Adipose tissue (tissue), 3 donors: ENCODE results near the gene ELOVL1. TPM values are rescaled to one million over a fixed set of nuclear protein-coding genes. Genes with fewer than 3 reads are reported as not detected.

Source experiments
- H3K27ac ChIP-seq: one replicate; pipeline ENCODE4 v1.5.1; 2013; ENCODE audit warnings: low read depth, low read length
- WGBS, 3 donors: extraction: QIAGEN DNeasy Blood & Tissue Kit; methylation state at CpG; one replicate each; pipeline ENCODE4 v1.1.7; 2013; 5-methylcytosine and 5-hydroxymethylcytosine counted together
- polyA plus RNA-seq, 3 donors: library from polyadenylated mRNA; stranded (reverse); fragments of 200-250 nt; gene quantifications; one replicate each; pipeline ENCODE4 v1.2.3, GENCODE V29; 2013
- donor health status: healthy with polysubstance abuse.
- donor health status: Bipolar disorder and iron deficiency.
- donor health status: healthy.

ELOVL1 gene
- polyA plus RNA-seq, 3 donors, result 53.1 to 132 (median 61.7) TPM

DNA sequence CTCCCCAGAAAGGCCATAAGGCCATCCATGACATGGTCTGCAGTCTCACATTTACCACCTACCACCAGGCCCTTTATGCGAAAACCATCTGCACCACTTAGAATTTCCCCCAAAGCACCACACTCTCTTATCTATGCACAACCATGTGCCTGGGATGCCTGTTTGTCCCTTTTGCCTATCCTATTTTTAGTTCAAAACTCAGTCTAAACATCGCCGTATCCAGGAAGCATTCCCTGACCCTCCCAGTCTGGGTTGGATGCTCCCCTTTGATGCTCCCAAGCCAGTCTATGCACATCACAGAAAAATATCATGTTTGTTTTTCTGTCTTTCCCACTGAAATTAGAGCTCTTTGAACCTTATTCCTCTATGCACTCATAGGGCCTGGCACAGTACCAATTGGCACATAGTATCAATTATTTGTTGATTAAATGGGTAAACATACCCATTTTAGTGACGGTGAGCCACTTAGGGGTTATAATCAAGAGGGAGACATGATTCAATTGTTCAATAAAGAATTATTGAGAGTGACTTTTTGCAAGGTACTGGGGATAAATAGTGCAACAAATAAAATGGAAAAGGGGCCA is 23.5 kb downstream of the ELOVL1 start:
- WGBS, 3 donors, result 65 to 79% (median 67%) methylated on average over 4 of the region's 4 CpGs
- H3K27ac ChIP-seq, result no peak overlapping the region

DNA sequence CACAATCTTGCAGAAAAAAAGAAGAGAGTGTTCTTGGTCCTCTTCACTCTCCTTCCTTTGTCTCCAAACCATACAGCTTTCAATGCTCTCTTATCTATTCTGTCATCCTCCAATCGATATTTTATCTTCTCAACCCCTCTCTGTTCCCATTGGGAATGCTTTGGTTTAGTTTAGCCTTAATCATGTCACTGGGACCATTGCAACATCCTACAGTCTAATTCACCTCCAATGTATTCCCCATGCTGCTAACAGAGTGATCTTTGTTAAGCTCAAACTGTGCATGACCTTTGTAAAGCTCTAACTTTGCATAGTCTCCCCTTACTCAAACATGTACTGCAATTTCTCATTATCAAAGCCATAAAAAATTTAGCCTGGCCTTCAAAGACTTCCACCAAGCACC is 27.3 kb downstream of the ELOVL1 start:
- H3K27ac ChIP-seq, result no peak overlapping the region
- 33 to 78% (median 72%) methylated on average over 1 of the region's 1 CpG for WGBS, 3 donors

- no peak overlapping the region for H3K27ac ChIP-seq
- 90 to 93% (median 92%) methylated on average over 6 of the region's 6 CpGs for WGBS, 3 donors
These were observed 28.1 kb downstream of the ELOVL1 start for GRCh38 chr1:43339584-43340232.

- WGBS, 3 donors, result 50 to 95% (median 72%) methylated on average over 5 of the region's 5 CpGs
- no peak overlapping the region for H3K27ac ChIP-seq
These were observed 29.8 kb downstream of the ELOVL1 start for GRCh38 chr1:43338001-43338400.

GRCh38 chr1:43337588-43337987 is 30.2 kb downstream of the ELOVL1 start, which contains the start of gene MPL:
TSS of gene MPL (plus strand) at chr1:43337818. CDS start at chr1:43337849, 31 bp downstream.
- WGBS, 3 donors, result 49 to 87% (median 49%) methylated on average over 3 of the region's 3 CpGs
- H3K27ac ChIP-seq, result no peak within 1 kb of the TSS

DNA sequence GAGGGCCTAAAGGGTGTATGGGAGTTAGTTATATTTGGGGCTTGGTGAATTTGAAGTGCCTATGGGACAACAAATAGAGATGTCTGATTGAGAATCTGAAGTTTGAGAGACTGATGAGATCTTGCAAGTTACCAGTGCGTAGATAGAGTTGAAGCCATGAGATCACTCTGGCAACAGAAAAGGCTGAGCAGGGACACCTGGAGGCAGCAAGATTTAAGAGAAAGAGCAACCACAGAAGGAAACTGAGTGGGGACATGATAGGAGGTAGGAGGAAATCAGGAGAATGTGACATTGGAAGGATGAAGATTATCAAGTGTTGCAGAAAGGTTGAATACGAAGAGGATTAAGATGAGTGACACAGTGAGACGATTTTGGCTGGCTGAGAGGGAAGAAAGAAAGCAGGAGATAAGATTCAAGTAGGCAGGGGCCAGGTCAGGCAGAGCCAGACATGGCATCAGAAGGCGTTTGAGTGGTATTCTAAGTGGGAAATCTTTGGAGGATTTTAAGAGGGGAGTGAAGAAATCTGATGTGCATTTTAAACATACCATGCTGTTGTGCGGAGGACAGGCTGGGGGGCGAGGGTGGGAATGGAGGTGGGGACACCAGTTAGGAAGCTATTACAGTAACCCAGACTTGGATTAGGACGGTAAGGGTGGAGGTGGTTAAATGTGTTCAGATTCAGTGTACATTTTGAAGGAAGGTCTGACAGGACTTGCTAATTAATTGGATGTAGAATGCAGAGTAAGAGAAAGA is 33.2 kb downstream of the ELOVL1 start:
- no peak overlapping the region for H3K27ac ChIP-seq
- WGBS, 3 donors, result 73 to 77% (median 75%) methylated on average over 7 of the region's 7 CpGs

GRCh38 chr1:43331688-43332087 is 36.1 kb downstream of the ELOVL1 start:
- WGBS, 3 donors, result 89 to 97% (median 93%) methylated on average over 5 of the region's 5 CpGs
- H3K27ac ChIP-seq, result no peak overlapping the region

GRCh38 chr1:43329995-43330751 is 37.6 kb downstream of the ELOVL1 start:
- 10 to 76% (median 16%) methylated on average over 6 of the region's 6 CpGs for WGBS, 3 donors
- H3K27ac ChIP-seq, result no peak overlapping the region

DNA sequence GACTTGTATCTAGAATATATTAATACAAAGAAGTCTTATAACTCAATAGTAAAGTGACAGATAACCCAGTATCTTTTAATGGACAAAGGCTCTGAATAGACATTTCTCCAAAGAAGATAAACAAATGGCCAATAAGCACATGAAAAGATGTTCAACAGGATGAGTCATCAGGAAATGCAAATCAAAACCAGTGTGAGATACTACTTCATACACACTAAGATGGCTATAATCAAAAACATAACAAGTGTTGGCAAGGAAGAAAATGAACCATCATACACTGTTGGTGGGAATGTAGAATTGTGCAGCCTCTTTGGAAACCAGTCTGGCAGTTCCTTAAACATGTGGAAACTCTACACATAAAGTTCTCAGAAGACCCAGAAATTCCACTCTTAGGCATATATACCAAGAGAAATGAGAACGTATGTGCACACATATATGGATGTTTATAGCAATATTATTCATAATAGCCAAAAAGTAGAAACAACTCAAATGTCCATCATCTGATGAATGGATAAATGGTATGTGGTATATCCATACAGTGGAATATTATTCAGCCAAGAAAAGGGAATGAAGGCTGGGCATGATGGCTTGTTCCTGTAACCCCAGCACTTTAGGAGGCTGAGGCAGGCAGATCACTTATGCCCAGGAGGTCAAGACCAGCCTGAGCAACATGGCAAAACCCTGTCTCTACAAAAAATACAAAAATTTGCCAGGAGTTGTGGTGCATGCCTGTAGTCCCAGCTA is 40.1 kb downstream of the ELOVL1 start:
- 94 to 97% (median 96%) methylated on average over 1 of the region's 1 CpG for WGBS, 3 donors

GRCh38 chr1:43325381-43325780 is 42.4 kb downstream of the ELOVL1 start:
- no peak overlapping the region for H3K27ac ChIP-seq

More for the DNA sequence above, 40.1 kb downstream of the ELOVL1 start:
- H3K27ac ChIP-seq, result no peak overlapping the region

GRCh38 chr1:43324810-43325209 is 43.0 kb downstream of the ELOVL1 start:
- WGBS, 3 donors, result 91 to 97% (median 94%) methylated on average over 1 of the region's 1 CpG

DNA sequence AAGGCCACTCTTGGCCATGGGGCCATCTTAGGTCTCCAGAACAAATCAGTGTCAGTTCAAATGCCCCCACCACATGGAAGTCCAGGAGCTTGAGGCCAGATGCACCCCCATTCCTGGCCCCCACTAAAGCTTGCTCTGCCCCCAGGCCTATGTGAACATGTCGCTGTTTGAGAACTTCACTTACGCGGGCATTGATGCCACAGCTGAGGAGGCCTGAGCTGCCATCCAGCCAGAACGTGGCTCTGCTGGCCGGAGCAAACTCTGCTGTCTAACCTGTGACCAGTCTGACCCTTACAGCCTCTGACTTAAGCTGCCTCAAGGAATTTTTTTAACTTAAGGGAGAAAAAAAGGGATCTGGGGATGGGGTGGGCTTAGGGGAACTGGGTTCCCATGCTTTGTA is 45.3 kb downstream of the ELOVL1 start:
- 88 to 99% (median 92%) methylated on average over 5 of the region's 5 CpGs for WGBS, 3 donors
- H3K27ac ChIP-seq, result no peak overlapping the region

More at GRCh38 chr1:43324810-43325209, 43.0 kb downstream of the ELOVL1 start:
- no peak overlapping the region for H3K27ac ChIP-seq

DNA sequence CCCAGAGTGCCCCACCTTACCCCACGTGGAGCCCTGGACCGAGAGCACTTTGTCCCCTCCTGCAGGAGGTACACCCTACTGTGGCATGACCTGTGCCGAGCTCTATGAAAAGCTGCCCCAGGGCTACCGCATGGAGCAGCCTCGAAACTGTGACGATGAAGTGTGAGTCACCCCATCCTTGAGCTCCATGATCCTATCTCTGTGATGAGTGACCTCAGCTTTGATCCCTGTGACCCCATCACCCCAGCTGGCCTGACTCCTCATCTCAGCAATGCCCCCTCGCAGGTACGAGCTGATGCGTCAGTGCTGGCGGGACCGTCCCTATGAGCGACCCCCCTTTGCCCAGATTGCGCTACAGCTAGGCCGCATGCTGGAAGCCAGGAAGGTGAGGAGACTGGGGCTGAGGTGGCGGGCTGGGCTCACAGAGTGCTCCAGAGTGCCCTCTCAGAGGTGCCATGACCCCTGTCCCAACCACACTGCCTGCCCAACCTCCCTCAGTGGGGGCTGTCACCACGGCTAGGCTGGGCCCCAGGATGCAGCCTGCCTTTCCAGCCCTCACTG is 46.4 kb downstream of the ELOVL1 start:
- 93 to 95% (median 93%) methylated on average over 16 of the region's 16 CpGs for WGBS, 3 donors
- H3K27ac ChIP-seq, result no peak overlapping the region

DNA sequence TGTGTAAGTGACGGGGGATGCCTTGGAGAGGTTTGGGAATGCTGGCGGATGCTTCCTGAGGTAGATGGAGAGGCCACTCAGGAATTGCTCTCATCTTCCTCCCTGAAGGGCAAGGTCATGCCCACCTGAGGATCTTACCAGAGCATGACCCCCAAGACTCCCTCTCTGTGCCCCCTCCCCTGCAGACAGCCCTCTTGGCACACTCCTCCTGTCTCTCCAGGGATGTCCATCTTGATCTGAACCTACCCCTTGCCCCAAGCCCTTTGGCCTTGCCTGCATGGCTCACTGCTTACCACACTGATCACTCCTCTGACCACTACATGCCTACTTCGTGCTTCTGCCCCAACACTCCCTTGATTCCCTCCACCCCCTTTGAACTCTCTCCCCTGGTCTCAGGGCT is 48.0 kb downstream of the ELOVL1 start:
- no peak overlapping the region for H3K27ac ChIP-seq
- 67 to 89% (median 67%) methylated on average over 3 of the region's 3 CpGs for WGBS, 3 donors

GRCh38 chr1:43319288-43319687 is 48.5 kb downstream of the ELOVL1 start:
- 93 to 97% (median 96%) methylated on average over 5 of the region's 5 CpGs for WGBS, 3 donors
- no peak overlapping the region for H3K27ac ChIP-seq

DNA sequence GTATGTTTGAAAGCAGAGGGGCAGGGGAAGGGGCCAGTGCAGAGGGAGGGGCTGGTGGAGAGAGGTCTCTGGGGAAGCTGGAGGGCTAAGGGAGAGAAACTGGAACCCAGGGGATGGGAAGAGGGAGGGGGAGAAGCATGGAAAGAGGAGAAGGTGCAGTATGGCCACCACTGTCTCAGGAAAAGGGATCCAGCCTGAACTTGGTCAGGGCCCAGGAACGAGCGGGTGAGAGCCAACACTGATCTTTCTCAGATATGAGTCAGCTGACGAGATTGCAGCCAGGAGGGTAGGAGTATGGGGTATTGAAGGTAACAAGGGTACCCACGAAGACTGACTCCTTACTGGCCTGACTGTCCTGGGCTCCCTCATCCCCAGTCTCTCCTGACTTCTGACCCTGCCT is 49.0 kb downstream of the ELOVL1 start:
- no peak overlapping the region for H3K27ac ChIP-seq
- 68 to 90% (median 81%) methylated on average over 4 of the region's 4 CpGs for WGBS, 3 donors

DNA sequence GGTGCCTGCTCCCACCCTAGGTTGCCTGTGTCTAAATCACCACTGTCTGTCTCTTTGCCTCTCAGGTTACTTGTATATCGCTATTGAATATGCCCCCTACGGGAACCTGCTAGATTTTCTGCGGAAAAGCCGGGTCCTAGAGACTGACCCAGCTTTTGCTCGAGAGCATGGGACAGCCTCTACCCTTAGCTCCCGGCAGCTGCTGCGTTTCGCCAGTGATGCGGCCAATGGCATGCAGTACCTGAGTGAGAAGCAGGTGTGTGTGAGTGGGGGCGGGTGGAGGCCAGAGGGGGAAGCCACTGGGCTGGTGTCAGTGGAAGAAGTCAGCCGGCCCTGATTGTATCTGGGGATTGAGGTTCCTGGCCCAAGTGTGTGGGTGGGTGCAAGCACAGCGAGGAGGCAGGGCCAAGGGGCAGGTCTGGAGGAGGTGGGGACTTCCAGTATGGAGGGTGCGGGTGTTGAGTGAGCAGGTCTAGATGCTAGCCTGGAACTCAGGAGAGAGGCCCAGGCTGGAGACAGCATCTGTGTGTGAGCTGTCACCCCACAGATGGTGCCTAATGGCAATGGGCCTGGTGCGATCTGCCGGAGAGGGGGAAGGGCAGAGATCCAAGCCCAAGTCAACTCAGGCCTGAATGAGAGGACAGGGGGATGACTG is 49.9 kb downstream of the ELOVL1 start:
- WGBS, 3 donors, result 83 to 90% (median 83%) methylated on average over 15 of the region's 15 CpGs
- no peak overlapping the region for H3K27ac ChIP-seq
